Loucy (cell line): Measurements from ENCODE around the gene FEV.

Experiments
- CTCF ChIP-seq: fragments of 200-600 bp; sonication (generic); conservative IDR thresholded peaks from 2 replicates; pipeline ENCODE4 v1.5.1; 2014; ENCODE audit warnings: mild to moderate bottlenecking, antibody characterized with exemption, low read length
- EZH2phosphoT487 ChIP-seq: fragments of 200-600 bp; IDR thresholded peaks from 2 replicates; pipeline ENCODE4 v1.6.1; 2018; ENCODE audit warnings: antibody characterized with exemption, mild to moderate bottlenecking, moderate library complexity, borderline replicate concordance

DNA sequence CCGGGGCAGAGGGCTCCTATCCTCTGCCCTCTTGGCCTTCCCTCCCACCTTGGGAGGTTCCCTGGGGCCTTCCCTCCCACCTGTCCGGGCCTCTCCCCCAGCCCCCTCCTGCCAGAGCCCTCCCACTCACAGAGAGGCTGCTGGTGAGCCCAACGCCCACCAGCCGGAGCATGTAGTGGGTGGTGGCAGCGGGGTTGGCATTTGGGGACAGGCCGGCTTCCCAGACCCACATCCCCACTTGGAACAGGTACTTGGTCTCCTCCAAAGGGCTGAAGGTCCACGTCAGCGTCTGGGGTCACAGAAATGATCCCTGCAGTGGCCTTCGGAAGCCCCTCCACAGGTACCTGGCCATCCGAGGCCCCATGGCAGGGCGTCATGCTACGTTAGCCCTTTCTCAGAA, 37.1 kb upstream of the FEV start:
- no peak for TF ChIP-seq CTCF
- no peak for TF ChIP-seq EZH2phosphoT487
